ENCODE results near the gene GALK1.

Gene GALK1

GRCh38 chr17:75758131-75758905, 6.7 kb downstream of the GALK1 start:
- H3K27me3 ChIP-seq (replicated peaks; ENCODE audit: insufficient read depth, low read length), result no peaks in the 10 kb centered on the region
- H3K79me2 ChIP-seq (ENCODE audit: low read length), result no peaks in the 10 kb centered on the region
- H3F3A ChIP-seq (ENCODE audit: insufficient read depth, low read length), result no peaks in the 10 kb centered on the region
- DNase-seq, result no peak
- no peak overlapping the region for H3K27ac ChIP-seq (ENCODE audit: low read length)
- H4K20me1 ChIP-seq (ENCODE audit: insufficient read depth, low read length), result no peaks in the 10 kb centered on the region
- H3K4me2 ChIP-seq (ENCODE audit: low read depth, low read length), result no peak overlapping the region
- TF ChIP-seq EZH2 (optimal IDR thresholded peaks at IDR 0.05; ENCODE audit: low read depth, low read length) (no peak), CTCF (IDR thresholded peaks at IDR 0.05; ENCODE audit: low read length) (peak; percentile 20)
- no peak overlapping the region for H3K9ac ChIP-seq (ENCODE audit: low read length)
- H3K4me1 ChIP-seq (ENCODE audit: low read length), result peaks cover 6% of the 10 kb centered on the region
- H3K36me3 ChIP-seq (replicated peaks; ENCODE audit: insufficient read depth, low read length), result no peaks in the 10 kb centered on the region
- no peak overlapping the region for H3K4me3 ChIP-seq (ENCODE audit: low read length)
- no peaks in the 10 kb centered on the region for H3K9me2 ChIP-seq (replicated peaks; ENCODE audit: insufficient read depth, low read length)
- H3K9me3 ChIP-seq (replicated peaks; ENCODE audit: insufficient read depth, low read length), result no peaks in the 10 kb centered on the region
- no peak overlapping the region for H2AFZ ChIP-seq (ENCODE audit: low read length)

GRCh38 chr17:75757086-75757681, 7.8 kb downstream of the GALK1 start:
- H3K4me1 ChIP-seq (ENCODE audit: low read length), result peaks cover 6% of the 10 kb centered on the region
- H3K9ac ChIP-seq (ENCODE audit: low read length), result no peak overlapping the region
- H4K20me1 ChIP-seq (ENCODE audit: insufficient read depth, low read length), result no peaks in the 10 kb centered on the region
- no peaks in the 10 kb centered on the region for H3K9me3 ChIP-seq (replicated peaks; ENCODE audit: insufficient read depth, low read length)
- DNase-seq, result no peak
- H3K79me2 ChIP-seq (ENCODE audit: low read length), result no peaks in the 10 kb centered on the region
- no peak overlapping the region for H3K27ac ChIP-seq (ENCODE audit: low read length)
- H3K4me3 ChIP-seq (ENCODE audit: low read length), result no peak overlapping the region
- H3K36me3 ChIP-seq (replicated peaks; ENCODE audit: insufficient read depth, low read length), result no peaks in the 10 kb centered on the region
- no peak overlapping the region for H3K4me2 ChIP-seq (ENCODE audit: low read depth, low read length)
- TF ChIP-seq EZH2phosphoT487 (IDR thresholded peaks at IDR 0.05; ENCODE audit: low read length), result no peak
- no peak for TF ChIP-seq EZH2 (optimal IDR thresholded peaks at IDR 0.05; ENCODE audit: low read depth, low read length)
- TF ChIP-seq CTCF (IDR thresholded peaks at IDR 0.05; ENCODE audit: low read length), result no peak
- H3F3A ChIP-seq (ENCODE audit: insufficient read depth, low read length), result no peaks in the 10 kb centered on the region
- H3K9me2 ChIP-seq (replicated peaks; ENCODE audit: insufficient read depth, low read length), result no peaks in the 10 kb centered on the region
- no peak overlapping the region for H2AFZ ChIP-seq (ENCODE audit: low read length)
- no peaks in the 10 kb centered on the region for H3K27me3 ChIP-seq (replicated peaks; ENCODE audit: insufficient read depth, low read length)

GRCh38 chr17:75756451-75757085, 8.4 kb downstream of the GALK1 start:
- DNase-seq, result no peak
- no peaks in the 10 kb centered on the region for H3K9me3 ChIP-seq (replicated peaks; ENCODE audit: insufficient read depth, low read length)
- H3K27ac ChIP-seq (ENCODE audit: low read length), result no peak overlapping the region
- no peaks in the 10 kb centered on the region for H3F3A ChIP-seq (ENCODE audit: insufficient read depth, low read length)
- no peaks in the 10 kb centered on the region for H3K36me3 ChIP-seq (replicated peaks; ENCODE audit: insufficient read depth, low read length)
- no peaks in the 10 kb centered on the region for H3K9me2 ChIP-seq (replicated peaks; ENCODE audit: insufficient read depth, low read length)
- no peaks in the 10 kb centered on the region for H4K20me1 ChIP-seq (ENCODE audit: insufficient read depth, low read length)
- H2AFZ ChIP-seq (ENCODE audit: low read length), result no peak overlapping the region
- H3K79me2 ChIP-seq (ENCODE audit: low read length), result no peaks in the 10 kb centered on the region
- TF ChIP-seq CTCF (IDR thresholded peaks at IDR 0.05; ENCODE audit: low read length) (no peak), EZH2phosphoT487 (IDR thresholded peaks at IDR 0.05; ENCODE audit: low read length) (no peak), EZH2 (optimal IDR thresholded peaks at IDR 0.05; ENCODE audit: low read depth, low read length) (no peak)
- no peaks in the 10 kb centered on the region for H3K27me3 ChIP-seq (replicated peaks; ENCODE audit: insufficient read depth, low read length)
- no peak overlapping the region for H3K9ac ChIP-seq (ENCODE audit: low read length)
- no peak overlapping the region for H3K4me2 ChIP-seq (ENCODE audit: low read depth, low read length)
- peaks cover 6% of the 10 kb centered on the region for H3K4me1 ChIP-seq (ENCODE audit: low read length)
- H3K4me3 ChIP-seq (ENCODE audit: low read length), result no peak overlapping the region
